Liver (tissue), 3 donors: ENCODE results near the gene NTNG2.

ENCODE experiments used
- SP1 ChIP-seq: IDR thresholded peaks from 2 replicates; pipeline ENCODE4 v1.6.1; 2018; ENCODE audit warnings: antibody characterized with exemption, mild to moderate bottlenecking
- TAF1 ChIP-seq: conservative IDR thresholded peaks from 2 replicates; pipeline ENCODE4 v1.6.1; 2016; ENCODE audit warnings: antibody characterized with exemption, mild to moderate bottlenecking
- TF ChIP-seq, protein P1 (sequence below): fragments of 150-350 bp; IDR thresholded peaks from 2 replicates; pipeline ENCODE4 v1.5.1; 2017; ENCODE audit warnings: improper control_type of control experiment, low read depth, low read length; ENCODE audit not compliant: missing input control
- TF ChIP-seq, protein P2 (sequence below): IDR thresholded peaks from 2 replicates; pipeline ENCODE4 v1.6.1; 2016; ENCODE audit warnings: antibody characterized with exemption, mild to moderate bottlenecking
- TF ChIP-seq, protein P3 (sequence below): IDR thresholded peaks from 2 replicates; pipeline ENCODE4 v1.6.1; 2016; ENCODE audit warnings: antibody characterized with exemption
- TF ChIP-seq, protein P4 (sequence below): IDR thresholded peaks from 2 replicates; pipeline ENCODE4 v1.6.1; 2016; ENCODE audit warnings: antibody characterized with exemption
- donor health status: healthy.
- donor health status: healthy.

DNA sequence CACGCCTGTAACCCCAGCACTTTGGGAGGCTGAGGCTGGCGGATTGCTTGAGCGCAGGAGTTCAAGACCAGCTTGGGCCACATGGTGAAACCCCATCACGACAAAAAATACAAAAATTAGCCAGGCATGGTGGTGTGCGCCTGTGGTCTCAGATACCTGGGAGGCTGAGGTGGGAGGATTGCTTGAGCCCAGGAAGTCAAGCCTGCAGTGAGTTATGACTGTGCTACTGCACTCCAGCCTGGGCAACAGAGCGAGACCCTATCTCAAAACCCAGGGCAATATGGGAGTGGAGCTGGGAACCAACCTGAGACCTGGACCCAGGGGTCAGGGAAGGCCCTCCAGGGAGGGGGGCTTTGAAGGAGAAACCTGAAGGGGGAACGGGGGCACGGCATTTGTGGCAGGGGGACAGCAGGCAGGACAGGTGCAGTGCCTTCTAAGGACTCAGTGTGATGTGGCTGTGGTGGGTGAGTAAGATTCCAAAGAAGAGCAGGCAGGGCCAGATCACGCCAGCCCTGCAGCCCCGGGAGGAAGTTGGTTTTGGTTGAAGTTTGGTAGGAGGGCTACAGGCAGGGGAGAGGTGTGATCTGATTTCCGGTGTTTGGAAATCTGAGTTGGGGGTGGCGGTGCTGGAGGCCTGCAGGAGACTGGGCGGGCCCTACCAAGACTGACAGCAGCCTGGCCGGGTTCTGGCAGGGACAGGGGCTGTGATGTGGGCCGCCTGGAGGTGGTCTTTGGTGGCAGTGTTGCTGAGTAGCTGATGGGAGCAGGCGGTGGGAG, 46.2 kb downstream of the NTNG2 start:
- TF ChIP-seq, protein P1, sequence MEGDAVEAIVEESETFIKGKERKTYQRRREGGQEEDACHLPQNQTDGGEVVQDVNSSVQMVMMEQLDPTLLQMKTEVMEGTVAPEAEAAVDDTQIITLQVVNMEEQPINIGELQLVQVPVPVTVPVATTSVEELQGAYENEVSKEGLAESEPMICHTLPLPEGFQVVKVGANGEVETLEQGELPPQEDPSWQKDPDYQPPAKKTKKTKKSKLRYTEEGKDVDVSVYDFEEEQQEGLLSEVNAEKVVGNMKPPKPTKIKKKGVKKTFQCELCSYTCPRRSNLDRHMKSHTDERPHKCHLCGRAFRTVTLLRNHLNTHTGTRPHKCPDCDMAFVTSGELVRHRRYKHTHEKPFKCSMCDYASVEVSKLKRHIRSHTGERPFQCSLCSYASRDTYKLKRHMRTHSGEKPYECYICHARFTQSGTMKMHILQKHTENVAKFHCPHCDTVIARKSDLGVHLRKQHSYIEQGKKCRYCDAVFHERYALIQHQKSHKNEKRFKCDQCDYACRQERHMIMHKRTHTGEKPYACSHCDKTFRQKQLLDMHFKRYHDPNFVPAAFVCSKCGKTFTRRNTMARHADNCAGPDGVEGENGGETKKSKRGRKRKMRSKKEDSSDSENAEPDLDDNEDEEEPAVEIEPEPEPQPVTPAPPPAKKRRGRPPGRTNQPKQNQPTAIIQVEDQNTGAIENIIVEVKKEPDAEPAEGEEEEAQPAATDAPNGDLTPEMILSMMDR, result no peak
- no peak for TF ChIP-seq SP1
- TF ChIP-seq, protein P2, sequence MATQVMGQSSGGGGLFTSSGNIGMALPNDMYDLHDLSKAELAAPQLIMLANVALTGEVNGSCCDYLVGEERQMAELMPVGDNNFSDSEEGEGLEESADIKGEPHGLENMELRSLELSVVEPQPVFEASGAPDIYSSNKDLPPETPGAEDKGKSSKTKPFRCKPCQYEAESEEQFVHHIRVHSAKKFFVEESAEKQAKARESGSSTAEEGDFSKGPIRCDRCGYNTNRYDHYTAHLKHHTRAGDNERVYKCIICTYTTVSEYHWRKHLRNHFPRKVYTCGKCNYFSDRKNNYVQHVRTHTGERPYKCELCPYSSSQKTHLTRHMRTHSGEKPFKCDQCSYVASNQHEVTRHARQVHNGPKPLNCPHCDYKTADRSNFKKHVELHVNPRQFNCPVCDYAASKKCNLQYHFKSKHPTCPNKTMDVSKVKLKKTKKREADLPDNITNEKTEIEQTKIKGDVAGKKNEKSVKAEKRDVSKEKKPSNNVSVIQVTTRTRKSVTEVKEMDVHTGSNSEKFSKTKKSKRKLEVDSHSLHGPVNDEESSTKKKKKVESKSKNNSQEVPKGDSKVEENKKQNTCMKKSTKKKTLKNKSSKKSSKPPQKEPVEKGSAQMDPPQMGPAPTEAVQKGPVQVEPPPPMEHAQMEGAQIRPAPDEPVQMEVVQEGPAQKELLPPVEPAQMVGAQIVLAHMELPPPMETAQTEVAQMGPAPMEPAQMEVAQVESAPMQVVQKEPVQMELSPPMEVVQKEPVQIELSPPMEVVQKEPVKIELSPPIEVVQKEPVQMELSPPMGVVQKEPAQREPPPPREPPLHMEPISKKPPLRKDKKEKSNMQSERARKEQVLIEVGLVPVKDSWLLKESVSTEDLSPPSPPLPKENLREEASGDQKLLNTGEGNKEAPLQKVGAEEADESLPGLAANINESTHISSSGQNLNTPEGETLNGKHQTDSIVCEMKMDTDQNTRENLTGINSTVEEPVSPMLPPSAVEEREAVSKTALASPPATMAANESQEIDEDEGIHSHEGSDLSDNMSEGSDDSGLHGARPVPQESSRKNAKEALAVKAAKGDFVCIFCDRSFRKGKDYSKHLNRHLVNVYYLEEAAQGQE, result no peak
- TF ChIP-seq, protein P3, sequence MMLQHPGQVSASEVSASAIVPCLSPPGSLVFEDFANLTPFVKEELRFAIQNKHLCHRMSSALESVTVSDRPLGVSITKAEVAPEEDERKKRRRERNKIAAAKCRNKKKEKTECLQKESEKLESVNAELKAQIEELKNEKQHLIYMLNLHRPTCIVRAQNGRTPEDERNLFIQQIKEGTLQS, result no peak
- TF ChIP-seq TAF1, result no peak
- TF ChIP-seq, protein P4, sequence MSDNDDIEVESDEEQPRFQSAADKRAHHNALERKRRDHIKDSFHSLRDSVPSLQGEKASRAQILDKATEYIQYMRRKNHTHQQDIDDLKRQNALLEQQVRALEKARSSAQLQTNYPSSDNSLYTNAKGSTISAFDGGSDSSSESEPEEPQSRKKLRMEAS, result no peak
